HG03097 (cell line): ENCODE measurements around the gene PCDH15.
"Not testable (repeated sequence)": the region's sequence is repeated elsewhere in the genome, so short reads cannot be mapped to it uniquely, and the experiment has no call there.

Experiments used
- ATAC-seq: cut with Tn5 transposase; IDR thresholded peaks from one replicate; pipeline ENCODE4 v1.9.1; 2021; ENCODE audit not compliant: unreplicated experiment, low FRiP score

PCDH15 gene

DNA sequence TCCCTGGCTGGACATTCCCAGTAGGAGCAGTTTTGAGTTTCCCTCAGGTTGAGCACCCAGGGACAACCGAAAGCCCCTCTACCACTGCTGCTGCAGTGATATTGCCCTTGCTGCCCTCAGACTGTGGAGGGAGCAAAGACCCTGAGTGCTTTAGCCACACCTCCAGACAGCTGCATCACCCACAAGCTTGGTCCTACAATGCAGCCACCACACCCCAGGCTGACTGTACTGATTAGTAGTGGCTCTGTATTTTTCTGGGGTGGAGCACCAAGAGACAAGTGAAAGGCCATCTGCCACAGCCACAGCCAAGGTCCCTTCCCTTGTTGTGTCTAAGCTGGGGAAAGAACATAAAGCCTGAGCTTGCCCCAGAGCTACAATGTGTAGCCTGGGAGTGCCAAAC lies 789.9 kb downstream of the PCDH15 start:
- no peak for ATAC-seq

DNA sequence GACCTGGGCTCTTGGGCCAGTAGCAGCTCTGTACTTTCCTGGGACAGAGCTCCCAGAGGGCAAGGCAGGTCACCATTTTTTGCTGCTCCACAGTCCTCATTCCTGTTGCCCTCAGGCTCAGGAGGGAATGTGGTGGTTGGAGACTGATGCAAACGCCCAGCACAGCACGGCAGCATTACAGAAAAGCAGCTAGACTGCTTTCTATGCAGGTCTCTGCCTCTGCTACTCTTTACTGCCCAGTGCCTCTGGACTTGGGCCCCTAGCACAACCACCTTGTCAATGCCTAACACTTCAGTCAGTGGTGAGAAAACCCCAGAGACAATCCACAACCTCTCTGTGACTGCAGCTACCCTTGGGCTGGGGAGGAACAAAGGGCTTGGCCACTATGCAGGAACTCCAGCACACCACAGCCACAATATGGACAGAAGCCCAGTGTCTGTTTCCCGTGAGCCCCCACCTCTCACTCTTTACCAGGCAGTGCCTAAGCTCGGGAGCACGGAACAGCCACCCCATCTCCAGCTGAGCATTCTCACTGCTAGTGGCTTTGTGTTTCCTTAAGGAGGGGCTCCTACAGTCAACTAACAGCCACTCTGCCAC lies 790.6 kb downstream of the PCDH15 start:
- ATAC-seq, result no peak

DNA sequence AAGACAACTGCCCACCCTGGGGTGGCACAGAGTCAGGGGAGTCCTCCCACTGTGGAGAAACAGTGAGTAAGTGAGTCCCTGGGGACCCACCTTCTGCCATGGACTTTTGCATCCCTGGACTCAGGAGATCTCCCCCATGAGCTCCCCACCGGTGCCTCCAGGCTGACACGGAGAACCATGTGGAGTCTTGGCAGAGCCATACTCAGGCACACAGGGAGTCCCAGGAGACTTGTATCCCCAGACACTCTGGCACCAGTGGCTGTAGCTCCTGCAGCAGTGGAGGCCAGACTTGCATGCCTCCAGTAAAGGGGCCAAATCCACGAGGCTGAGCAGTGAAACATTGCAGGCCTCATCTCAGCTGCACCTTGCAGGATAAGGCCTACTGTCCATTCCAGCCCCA lies 791.4 kb downstream of the PCDH15 start:
- ATAC-seq, result no peak

DNA sequence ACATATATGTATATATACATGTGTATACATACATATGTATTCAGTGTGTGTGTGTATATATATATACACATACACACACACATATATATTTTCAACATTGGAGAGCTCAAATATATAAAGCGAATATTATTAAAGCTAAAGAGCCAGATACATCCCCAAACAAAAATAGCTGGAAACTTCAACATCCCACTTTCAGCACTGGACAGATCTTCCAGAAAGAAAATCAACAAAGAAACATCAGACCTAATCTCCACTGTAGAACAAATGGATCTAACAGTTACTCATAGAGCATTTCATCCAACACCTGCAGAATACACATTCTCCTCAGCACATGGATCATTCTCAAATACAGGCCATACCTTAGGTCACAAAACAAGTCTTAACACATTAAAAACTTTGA lies 799.0 kb downstream of the PCDH15 start:
- no peak for ATAC-seq

DNA sequence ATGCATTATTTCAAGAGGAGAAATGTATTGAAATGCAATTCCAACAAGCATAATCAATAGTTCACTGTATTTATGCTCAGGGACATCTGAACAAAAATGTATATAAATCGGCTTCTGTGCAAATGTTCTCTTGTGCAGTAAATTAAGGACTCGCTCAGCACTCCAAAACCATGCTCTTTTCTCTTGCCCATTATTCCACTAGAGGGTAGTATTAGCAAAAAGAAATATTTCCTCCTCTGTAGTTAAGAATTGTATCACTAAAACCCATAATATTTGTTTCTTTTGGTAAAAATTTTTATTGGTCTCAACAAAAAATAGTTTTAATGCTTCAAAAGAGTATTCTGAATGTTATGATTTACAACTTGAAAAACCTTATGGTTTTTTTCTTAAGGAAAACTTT lies 803.1 kb downstream of the PCDH15 start:
- no peak for ATAC-seq

DNA sequence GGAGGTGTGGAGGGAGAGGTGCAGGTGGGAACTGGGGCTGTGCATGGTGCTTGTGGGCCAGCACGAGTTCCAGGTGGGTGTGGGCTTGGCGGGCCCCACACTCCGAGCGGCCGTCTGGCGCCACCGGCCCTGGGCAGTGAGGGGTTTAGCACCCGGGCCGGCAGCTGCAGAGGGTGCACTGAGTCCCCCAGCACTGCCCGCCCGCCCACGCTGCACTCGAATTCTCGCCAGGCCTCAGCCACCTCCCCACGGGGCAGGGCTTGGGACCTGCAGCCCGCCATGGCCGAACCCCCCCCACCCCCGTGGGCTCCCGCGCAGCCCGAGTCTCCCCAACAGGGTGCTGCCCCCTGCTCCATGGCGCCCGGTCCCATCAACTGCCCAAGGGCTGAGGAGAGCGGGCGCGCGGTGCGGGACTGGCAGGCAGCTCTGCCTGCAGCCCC lies 810.2 kb downstream of the PCDH15 start:
- ATAC-seq, result no peak

DNA sequence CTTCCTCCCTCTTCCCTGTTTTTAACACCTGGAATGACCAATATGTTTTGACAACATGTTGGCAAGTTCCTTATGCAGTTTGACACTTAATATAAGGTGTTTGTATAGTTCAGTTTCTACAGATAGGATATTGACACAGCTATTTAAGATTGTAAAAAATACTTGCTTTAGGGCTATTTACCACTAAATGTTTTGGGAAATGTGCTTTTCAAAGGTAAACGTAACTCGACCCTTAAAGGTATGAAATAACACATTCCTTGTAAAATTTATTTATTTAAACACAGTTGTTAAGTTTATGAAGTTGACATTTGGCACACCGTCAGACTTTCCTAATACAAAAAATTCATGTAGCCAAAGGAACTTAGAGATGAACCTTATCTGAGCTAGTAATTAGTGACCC lies 817.6 kb downstream of the PCDH15 start:
- ATAC-seq, result no peak

DNA sequence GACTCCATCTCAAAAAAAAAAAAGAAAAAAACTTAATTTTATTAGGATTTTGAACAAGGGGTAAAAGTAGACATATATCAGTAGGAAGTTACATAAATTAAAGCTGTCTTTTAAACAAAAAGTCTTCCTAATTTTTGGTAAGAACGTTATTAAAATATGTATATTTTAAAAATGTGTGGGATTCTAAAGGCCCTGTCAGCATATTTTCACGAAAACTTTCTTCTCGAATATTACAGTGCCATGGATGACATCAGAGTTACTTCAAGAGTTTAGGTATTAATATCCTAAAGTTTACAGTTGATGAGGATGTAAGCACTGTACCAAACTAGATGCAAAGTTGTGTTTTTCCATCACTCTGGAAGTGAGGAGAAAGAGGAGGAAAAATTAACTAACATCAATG lies 820.8 kb downstream of the PCDH15 start:
- ATAC-seq, result no peak

DNA sequence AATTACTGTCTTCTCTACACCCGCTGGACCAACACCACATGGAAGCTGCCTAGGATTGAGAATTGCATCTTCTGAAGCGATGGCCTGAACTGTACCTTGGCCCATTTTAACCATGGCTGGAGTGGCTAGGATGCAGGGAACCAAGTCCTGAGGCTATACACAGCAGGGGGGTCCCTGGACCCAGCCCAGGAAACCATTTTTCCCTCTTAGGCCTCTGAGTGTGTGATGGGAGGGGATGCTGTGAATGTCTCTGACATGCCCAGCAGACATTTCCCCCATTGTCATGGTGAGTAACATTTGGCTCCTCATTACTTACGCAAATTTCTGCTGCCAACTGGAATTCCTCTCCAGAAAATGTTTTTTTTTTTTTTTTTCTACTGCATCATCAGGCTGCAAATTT lies 822.7 kb downstream of the PCDH15 start:
- no peak for ATAC-seq

DNA sequence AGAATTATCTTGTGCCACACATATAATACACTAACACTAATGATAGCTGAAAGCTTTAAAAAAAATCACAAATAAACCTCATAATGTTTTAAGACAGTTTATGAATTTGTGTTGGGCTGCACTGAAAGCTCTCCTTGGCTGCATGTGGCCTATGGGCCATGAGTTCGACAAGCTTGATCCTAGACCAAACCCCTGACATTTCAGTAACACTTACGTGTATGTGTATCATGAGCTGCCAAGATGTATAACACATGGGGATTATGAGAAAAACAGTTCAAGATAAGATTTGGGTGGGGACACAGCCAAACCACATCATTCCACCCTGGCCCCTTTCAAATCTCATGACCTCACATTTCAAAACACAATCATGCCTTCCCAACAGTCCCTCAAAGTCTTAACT lies 823.8 kb downstream of the PCDH15 start:
- ATAC-seq, result no peak

DNA sequence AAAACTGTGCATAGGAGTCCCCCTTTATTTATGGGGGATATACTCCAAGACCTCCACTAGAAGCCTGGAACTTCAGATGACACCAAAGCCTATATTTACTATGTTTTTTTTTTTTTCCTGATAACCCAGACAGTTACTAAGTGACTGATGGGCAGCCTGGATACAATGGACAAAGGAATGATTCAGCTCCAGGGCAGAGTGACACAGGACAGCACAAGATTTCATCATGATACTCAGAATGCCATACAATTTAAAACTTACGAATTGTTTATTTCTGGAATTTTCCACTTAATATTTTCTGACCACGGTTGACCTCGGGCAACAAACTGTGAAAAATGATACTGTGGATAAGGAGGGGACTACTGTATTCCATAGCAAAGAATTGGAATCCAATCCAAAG lies 843.6 kb downstream of the PCDH15 start:
- ATAC-seq, result no peak

DNA sequence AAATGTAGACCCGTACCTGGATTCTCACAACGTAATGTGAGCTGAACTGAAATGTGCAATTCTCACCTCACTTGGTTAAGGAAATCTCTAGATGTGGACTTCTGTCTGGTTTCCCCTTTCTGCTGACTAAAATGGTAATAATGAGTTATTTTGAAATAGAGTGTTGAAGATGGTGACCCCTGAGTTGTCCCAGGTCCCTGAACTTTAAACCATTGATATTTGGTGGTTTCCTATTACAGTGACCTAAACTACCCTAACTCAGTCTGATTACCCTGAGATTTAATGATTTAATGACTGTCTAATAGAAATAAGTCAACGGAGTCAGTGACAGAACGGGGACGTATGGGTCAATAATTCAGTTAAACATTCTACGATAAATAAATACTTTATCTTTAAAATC lies 845.9 kb downstream of the PCDH15 start:
- no peak for ATAC-seq

DNA sequence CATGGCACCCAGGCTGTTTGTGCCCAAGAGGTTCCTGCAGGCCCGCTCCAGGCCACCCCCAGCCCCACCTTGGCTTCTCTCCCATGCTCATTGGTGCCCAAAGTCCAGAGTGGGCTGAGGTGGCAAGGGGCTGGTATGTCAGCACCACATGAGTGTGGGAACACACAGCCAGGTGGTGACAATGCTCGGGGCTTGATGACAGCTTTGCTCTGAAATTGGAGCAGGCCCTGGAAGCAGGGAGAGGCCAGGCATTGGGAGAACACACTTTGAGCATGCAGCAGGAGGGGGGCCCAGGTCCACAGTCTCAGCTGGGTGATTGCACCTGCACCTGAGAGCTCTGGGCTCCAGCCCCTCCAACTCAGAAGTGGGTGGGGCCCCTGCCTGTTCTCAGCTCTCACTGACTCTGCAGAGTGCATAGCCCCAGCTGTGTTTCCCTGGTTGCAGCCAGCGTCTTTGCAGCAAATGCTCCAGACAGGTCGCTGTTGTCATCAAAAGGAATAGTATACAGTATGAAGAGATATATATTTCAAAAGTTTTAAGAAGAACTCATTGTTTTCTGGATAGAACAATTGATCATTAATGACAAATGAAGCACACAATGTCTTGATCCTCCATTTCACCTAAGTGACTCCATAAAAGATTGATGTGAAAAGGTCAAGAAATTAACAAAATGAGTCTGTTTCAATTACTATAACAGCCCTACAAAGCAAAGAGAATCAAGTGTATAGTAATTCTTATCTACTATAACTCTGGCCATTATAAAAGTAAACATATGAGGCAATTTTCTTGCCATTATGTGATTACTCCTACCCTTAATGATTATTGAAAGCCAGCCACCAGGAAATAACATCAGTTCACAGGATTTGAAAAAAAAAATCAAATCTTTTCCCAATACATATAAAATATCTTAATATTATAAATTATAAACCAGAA lies 848.1 kb downstream of the PCDH15 start:
- no peak for ATAC-seq

DNA sequence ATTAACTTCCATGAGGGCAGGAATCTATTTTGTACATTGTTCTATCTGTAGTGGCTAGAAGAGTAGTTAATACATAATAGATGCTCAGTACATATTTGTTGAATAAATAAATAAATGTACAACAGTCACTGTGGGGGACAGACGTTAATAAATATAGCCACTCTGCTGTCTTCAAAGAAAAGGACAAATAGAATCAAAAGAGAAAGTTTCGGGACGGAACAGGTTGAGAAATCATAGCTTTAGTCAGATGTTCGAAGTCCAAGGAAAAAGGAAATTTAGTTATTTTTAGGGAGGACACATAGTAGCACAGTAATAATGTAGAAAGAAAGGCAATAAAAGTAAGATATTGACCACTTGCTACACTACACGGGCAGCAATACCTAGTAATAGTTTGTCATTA lies 861.4 kb downstream of the PCDH15 start:
- no peak for ATAC-seq

DNA sequence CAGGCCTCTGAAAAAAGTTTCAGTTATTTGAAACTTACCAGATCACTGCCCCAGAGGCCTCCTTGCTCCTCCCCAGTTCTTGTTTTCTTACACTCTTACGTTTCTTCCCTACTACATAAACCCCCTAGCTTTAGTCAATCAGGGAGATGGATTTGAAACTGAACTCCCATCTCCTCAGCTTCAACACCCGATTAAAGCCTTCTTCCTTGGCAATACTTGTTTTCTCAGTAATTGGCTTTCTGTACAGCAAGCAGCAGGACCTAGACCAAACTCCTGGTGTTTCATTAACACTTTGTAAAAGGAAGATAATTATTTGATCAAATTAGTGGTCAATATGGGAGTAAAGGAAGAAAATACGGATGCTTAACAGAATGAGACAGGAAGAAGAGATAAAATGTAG lies 870.4 kb downstream of the PCDH15 start:
- ATAC-seq, result no peak

DNA sequence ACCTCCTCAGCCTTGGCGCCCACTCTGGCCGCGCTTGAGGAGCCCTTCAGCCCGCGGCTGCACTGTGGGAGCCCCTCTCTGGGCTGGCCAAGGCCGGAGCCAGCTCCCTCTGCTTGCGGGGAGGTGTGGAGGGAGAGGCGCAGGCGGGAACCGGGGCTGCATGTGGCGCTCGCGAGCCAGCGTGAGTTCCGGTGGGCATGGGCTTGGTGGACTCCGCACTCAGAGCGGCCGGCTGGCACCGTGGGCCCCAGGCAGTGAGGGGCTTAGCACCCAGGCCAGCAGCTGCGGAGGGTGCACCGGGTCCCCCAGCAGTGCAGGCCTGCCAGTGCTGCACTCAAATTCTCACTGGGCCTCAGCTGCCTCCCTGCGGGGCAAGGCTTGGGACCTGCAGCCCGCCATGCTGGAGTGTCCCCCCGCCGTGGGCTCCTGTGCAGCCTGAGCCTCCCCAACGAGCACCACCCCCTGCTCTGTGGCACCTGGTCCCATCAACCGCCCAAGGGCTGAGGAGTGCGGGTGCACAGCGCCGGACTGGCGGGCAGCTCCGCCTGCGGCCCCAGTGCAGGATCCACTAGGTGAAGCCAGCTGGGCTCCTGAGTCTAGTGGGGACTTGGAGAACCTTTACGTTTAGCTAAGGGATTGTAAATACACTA lies 876.9 kb downstream of the PCDH15 start:
- ATAC-seq, result not testable (repeated sequence)

DNA sequence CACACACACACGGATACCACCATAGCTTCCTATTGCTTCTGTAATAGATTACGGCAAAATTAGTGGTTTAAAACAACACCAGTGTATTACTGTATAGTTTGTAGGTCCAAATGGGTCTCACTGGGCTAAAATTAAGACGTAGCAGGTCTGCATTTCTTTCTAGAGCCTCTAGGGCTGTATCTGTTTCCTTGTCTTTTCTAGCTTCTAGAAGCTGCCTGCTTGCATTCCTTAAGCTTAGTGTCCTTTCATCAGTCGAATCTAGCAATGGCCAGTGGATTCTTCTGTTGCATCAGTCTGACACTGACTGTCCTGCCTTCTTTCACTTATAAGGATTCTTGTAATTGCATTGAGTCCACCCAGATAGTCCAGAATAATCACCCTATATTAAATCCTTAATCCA lies 882.3 kb downstream of the PCDH15 start:
- no peak for ATAC-seq

DNA sequence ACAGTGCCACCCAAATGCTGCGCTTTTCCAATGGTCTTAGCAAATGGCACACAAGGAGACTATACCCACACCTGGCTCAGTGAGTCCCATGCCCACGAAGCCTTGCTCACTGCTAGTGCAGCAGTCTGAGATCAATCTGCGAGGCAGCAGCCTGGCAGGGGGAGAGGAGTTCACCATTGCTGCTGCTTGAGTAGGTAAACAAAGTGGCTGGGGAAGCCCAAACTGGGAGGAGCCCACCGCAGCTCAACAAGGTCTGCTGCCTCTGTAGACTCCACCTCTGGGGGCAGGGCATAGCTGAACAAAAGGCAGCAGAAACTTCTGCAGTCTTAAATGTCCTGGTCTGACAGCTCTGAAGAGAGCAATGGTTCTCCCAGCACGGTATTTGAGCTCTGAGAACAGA lies 891.2 kb downstream of the PCDH15 start:
- ATAC-seq, result no peak

DNA sequence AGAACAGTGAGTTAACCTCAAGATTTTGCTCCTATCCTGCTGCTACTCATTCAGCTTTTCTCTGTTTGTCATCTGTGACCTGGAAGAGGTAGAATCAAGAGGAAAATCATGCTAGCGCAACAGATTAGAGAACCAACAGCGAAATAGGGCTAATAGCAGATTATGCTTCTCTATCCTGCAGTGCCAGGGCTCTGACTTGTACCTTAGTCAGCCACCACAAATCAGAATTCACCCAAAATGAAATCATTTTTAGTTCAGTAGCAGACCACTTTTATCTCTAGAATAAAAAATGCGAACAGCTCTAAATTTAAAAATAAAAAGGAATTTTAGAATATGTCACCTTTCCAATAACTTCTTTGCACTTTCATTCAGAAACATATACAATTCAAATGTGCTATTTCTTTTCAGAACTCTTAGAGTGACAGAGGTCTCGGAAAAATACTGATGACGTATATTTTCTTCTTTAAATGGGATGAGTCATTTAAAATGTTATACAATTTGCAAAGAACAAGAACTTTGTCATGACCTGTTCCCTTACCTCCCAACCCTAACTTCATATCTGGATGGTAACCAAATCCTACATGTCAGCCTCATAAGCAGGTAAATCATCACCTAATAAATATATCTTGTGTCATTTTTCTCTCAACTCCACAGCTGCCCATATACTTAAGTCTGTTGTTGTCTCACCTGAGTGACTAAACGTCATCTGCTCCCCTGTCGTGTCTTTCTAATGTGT lies 896.4 kb downstream of the PCDH15 start:
- ATAC-seq, result no peak

DNA sequence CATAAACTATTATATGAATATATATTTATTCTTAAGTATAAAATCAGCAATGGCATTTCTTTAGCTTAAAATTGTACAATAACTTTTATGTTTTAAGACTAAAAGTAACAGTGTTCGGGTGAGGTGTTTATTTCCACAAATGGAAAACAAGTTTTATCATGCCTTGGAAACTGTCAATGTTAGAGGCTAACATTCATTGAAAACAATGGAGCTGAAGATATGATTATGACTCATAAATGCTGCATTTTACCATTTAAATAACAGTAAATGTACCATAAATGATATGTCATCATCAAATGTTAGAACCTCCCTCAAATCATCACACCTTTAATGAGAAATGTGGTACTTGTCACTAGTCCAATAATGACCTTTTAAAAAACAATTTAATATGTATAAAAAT lies 897.3 kb downstream of the PCDH15 start:
- ATAC-seq, result no peak
